ENCODE measurements around the gene MUC5B.

Gene MUC5B

GRCh38 chr11:1281974-1282365 is 59.1 kb downstream of the MUC5B start:
- Histone ChIP-seq H3K27me3 (ENCODE audit: control insufficient read depth in 5 of 5, insufficient read depth in 4 of 5, low read length in 5 of 5) (no peaks in the 10 kb centered on the region), H3K4me3 (ENCODE audit: low read depth in 1 of 5, low read length in 5 of 5) (no peak overlapping the region), H3K4me1 (ENCODE audit: control insufficient read depth in 5 of 5, insufficient read depth in 5 of 5, low read length in 5 of 5) (peaks cover 0 to 9% (median 6%) of the 10 kb centered on the region in 5 donors), H3K9me3 (ENCODE audit: control insufficient read depth in 5 of 5, low read length in 5 of 5) (no peaks in the 10 kb centered on the region), H3K27ac (ENCODE audit: low read depth, low read length) (no peak overlapping the region), H3K36me3 (ENCODE audit: control insufficient read depth in 5 of 5, insufficient read depth in 5 of 5, low read length in 5 of 5) (peaks cover 0 to 90% (median 84%) of the 10 kb centered on the region in 5 donors), H3K9ac (ENCODE audit: low read length in 5 of 5) (no peak overlapping the region)

- H3K36me3 ChIP-seq (ENCODE audit: control insufficient read depth in 5 of 5, insufficient read depth in 5 of 5, low read length in 5 of 5), result peaks cover 0 to 85% (median 79%) of the 10 kb centered on the region in 5 donors
- no peaks in the 10 kb centered on the region for H3K27me3 ChIP-seq (ENCODE audit: control insufficient read depth in 5 of 5, insufficient read depth in 4 of 5, low read length in 5 of 5)
- no peak overlapping the region for H3K9ac ChIP-seq (ENCODE audit: low read length in 5 of 5)
- H3K4me1 ChIP-seq (ENCODE audit: control insufficient read depth in 5 of 5, insufficient read depth in 5 of 5, low read length in 5 of 5), result peaks cover 0 to 9% (median 6%) of the 10 kb centered on the region in 5 donors
- no peaks in the 10 kb centered on the region for H3K9me3 ChIP-seq (ENCODE audit: control insufficient read depth in 5 of 5, low read length in 5 of 5)
- H3K27ac ChIP-seq (ENCODE audit: low read depth, low read length), result no peak overlapping the region
- no peak overlapping the region for H3K4me3 ChIP-seq (ENCODE audit: low read depth in 1 of 5, low read length in 5 of 5)
Measured at GRCh38 chr11:1283091-1283511, 60.2 kb downstream of the MUC5B start.

- no peaks in the 10 kb centered on the region for H3K27me3 ChIP-seq (ENCODE audit: control insufficient read depth in 5 of 5, insufficient read depth in 4 of 5, low read length in 5 of 5)
- peaks cover 0 to 86% (median 80%) of the 10 kb centered on the region in 5 donors for H3K36me3 ChIP-seq (ENCODE audit: control insufficient read depth in 5 of 5, insufficient read depth in 5 of 5, low read length in 5 of 5)
- no peak overlapping the region for H3K4me3 ChIP-seq (ENCODE audit: low read depth in 1 of 5, low read length in 5 of 5)
- no peak overlapping the region for H3K27ac ChIP-seq (ENCODE audit: low read depth, low read length)
- no peaks in the 10 kb centered on the region for H3K9me3 ChIP-seq (ENCODE audit: control insufficient read depth in 5 of 5, low read length in 5 of 5)
- H3K4me1 ChIP-seq (ENCODE audit: control insufficient read depth in 5 of 5, insufficient read depth in 5 of 5, low read length in 5 of 5), result peaks cover 0 to 9% (median 6%) of the 10 kb centered on the region in 5 donors
- H3K9ac ChIP-seq (ENCODE audit: low read length in 5 of 5), result no peak overlapping the region
Measured at GRCh38 chr11:1283906-1284305, 61.0 kb downstream of the MUC5B start.

- Histone ChIP-seq H3K27me3 (ENCODE audit: control insufficient read depth in 5 of 5, insufficient read depth in 4 of 5, low read length in 5 of 5) (no peaks in the 10 kb centered on the region), H3K4me3 (ENCODE audit: low read depth in 1 of 5, low read length in 5 of 5) (no peak overlapping the region), H3K4me1 (ENCODE audit: control insufficient read depth in 5 of 5, insufficient read depth in 5 of 5, low read length in 5 of 5) (peaks cover 0 to 9% (median 6%) of the 10 kb centered on the region in 5 donors), H3K9ac (ENCODE audit: low read length in 5 of 5) (no peak overlapping the region), H3K36me3 (ENCODE audit: control insufficient read depth in 5 of 5, insufficient read depth in 5 of 5, low read length in 5 of 5) (peaks cover 0 to 86% (median 80%) of the 10 kb centered on the region in 5 donors), H3K27ac (ENCODE audit: low read depth, low read length) (no peak overlapping the region), H3K9me3 (ENCODE audit: control insufficient read depth in 5 of 5, low read length in 5 of 5) (no peaks in the 10 kb centered on the region)
Measured at GRCh38 chr11:1285316-1285744, 62.5 kb downstream of the MUC5B start.

- H3K4me1 ChIP-seq (ENCODE audit: control insufficient read depth in 5 of 5, insufficient read depth in 5 of 5, low read length in 5 of 5), result peaks cover 0 to 9% (median 6%) of the 10 kb centered on the region in 5 donors
- H3K36me3 ChIP-seq (ENCODE audit: control insufficient read depth in 5 of 5, insufficient read depth in 5 of 5, low read length in 5 of 5), result peaks cover 0 to 86% (median 80%) of the 10 kb centered on the region in 5 donors
- H3K9ac ChIP-seq (ENCODE audit: low read length in 5 of 5), result no peak overlapping the region
- H3K4me3 ChIP-seq (ENCODE audit: low read depth in 1 of 5, low read length in 5 of 5), result no peak overlapping the region
- H3K27ac ChIP-seq (ENCODE audit: low read depth, low read length), result no peak overlapping the region
- H3K27me3 ChIP-seq (ENCODE audit: control insufficient read depth in 5 of 5, insufficient read depth in 4 of 5, low read length in 5 of 5), result no peaks in the 10 kb centered on the region
- H3K9me3 ChIP-seq (ENCODE audit: control insufficient read depth in 5 of 5, low read length in 5 of 5), result no peaks in the 10 kb centered on the region
Measured at GRCh38 chr11:1285876-1286275, 63.0 kb downstream of the MUC5B start.

GRCh38 chr11:1287928-1288327 is 65.1 kb downstream of the MUC5B start:
- Histone ChIP-seq H3K9me3 (ENCODE audit: control insufficient read depth in 5 of 5, low read length in 5 of 5) (no peaks in the 10 kb centered on the region), H3K27me3 (ENCODE audit: control insufficient read depth in 5 of 5, insufficient read depth in 4 of 5, low read length in 5 of 5) (no peaks in the 10 kb centered on the region), H3K4me1 (ENCODE audit: control insufficient read depth in 5 of 5, insufficient read depth in 5 of 5, low read length in 5 of 5) (peaks cover 0 to 8% (median 0%) of the 10 kb centered on the region in 5 donors), H3K4me3 (ENCODE audit: low read depth in 1 of 5, low read length in 5 of 5) (no peak overlapping the region), H3K9ac (ENCODE audit: low read length in 5 of 5) (no peak overlapping the region), H3K27ac (ENCODE audit: low read depth, low read length) (no peak overlapping the region), H3K36me3 (ENCODE audit: control insufficient read depth in 5 of 5, insufficient read depth in 5 of 5, low read length in 5 of 5) (peaks cover 0 to 88% (median 81%) of the 10 kb centered on the region in 5 donors)

- Histone ChIP-seq H3K36me3 (ENCODE audit: control insufficient read depth in 5 of 5, insufficient read depth in 5 of 5, low read length in 5 of 5) (peaks cover 0 to 88% (median 81%) of the 10 kb centered on the region in 5 donors), H3K4me3 (ENCODE audit: low read depth in 1 of 5, low read length in 5 of 5) (no peak overlapping the region)
Measured at GRCh38 chr11:1288426-1289151, 65.7 kb downstream of the MUC5B start.

GRCh38 chr11:1289211-1289935 is 66.5 kb downstream of the MUC5B start:
- H3K4me1 ChIP-seq (ENCODE audit: control insufficient read depth in 5 of 5, insufficient read depth in 5 of 5, low read length in 5 of 5), result peaks cover 0 to 14% (median 0%) of the 10 kb centered on the region in 5 donors
- no peaks in the 10 kb centered on the region for H3K9me3 ChIP-seq (ENCODE audit: control insufficient read depth in 5 of 5, low read length in 5 of 5)
- H3K36me3 ChIP-seq (ENCODE audit: control insufficient read depth in 5 of 5, insufficient read depth in 5 of 5, low read length in 5 of 5), result peaks cover 0 to 86% (median 79%) of the 10 kb centered on the region in 5 donors
- no peak overlapping the region for H3K27ac ChIP-seq (ENCODE audit: low read depth, low read length)
- no peak overlapping the region for H3K4me3 ChIP-seq (ENCODE audit: low read depth in 1 of 5, low read length in 5 of 5)
- no peaks in the 10 kb centered on the region for H3K27me3 ChIP-seq (ENCODE audit: control insufficient read depth in 5 of 5, insufficient read depth in 4 of 5, low read length in 5 of 5)
- no peak overlapping the region for H3K9ac ChIP-seq (ENCODE audit: low read length in 5 of 5)

More at GRCh38 chr11:1288426-1289151, 65.7 kb downstream of the MUC5B start:
- H3K9me3 ChIP-seq (ENCODE audit: control insufficient read depth in 5 of 5, low read length in 5 of 5), result no peaks in the 10 kb centered on the region
- H3K27ac ChIP-seq (ENCODE audit: low read depth, low read length), result no peak overlapping the region
- no peaks in the 10 kb centered on the region for H3K27me3 ChIP-seq (ENCODE audit: control insufficient read depth in 5 of 5, insufficient read depth in 4 of 5, low read length in 5 of 5)
- H3K9ac ChIP-seq (ENCODE audit: low read length in 5 of 5), result no peak overlapping the region
- H3K4me1 ChIP-seq (ENCODE audit: control insufficient read depth in 5 of 5, insufficient read depth in 5 of 5, low read length in 5 of 5), result peaks cover 0 to 14% (median 0%) of the 10 kb centered on the region in 5 donors

- no peak overlapping the region for H3K4me3 ChIP-seq (ENCODE audit: low read depth in 1 of 5, low read length in 5 of 5)
- H3K27ac ChIP-seq (ENCODE audit: low read depth, low read length), result no peak overlapping the region
- no peaks in the 10 kb centered on the region for H3K9me3 ChIP-seq (ENCODE audit: control insufficient read depth in 5 of 5, low read length in 5 of 5)
- H3K36me3 ChIP-seq (ENCODE audit: control insufficient read depth in 5 of 5, insufficient read depth in 5 of 5, low read length in 5 of 5), result peaks cover 0 to 82% (median 75%) of the 10 kb centered on the region in 5 donors
- H3K9ac ChIP-seq (ENCODE audit: low read length in 5 of 5), result no peak overlapping the region
- no peaks in the 10 kb centered on the region for H3K27me3 ChIP-seq (ENCODE audit: control insufficient read depth in 5 of 5, insufficient read depth in 4 of 5, low read length in 5 of 5)
- H3K4me1 ChIP-seq (ENCODE audit: control insufficient read depth in 5 of 5, insufficient read depth in 5 of 5, low read length in 5 of 5), result peaks cover 0 to 14% (median 0%) of the 10 kb centered on the region in 5 donors
Measured at GRCh38 chr11:1290052-1291040, 67.5 kb downstream of the MUC5B start.

Data from subcutaneous abdominal adipose tissue (tissue), 5 donors.